HepG2 (cell line): ENCODE data around the gene EYA3. TPM values are rescaled to one million over a fixed set of nuclear protein-coding genes. Genes with fewer than 3 reads are reported as not detected.

Experiments
- ATAC-seq: fragments of 200-7000 bp; cut with Tn5 transposase; 3 replicates; pipeline ENCODE4 v1.9.1; 2020; ENCODE audit warnings: mild to moderate bottlenecking, moderate library complexity
- BruUV-seq: library from RNA; stranded (reverse); fragments of 400-500 nt; replicated peaks from 2 replicates; lab custom pipeline; 2021; lab: Mats Ljungman, UMichigan
- CTCF ChIA-PET: fragments of 300-600 bp; formaldehyde crosslinking; extraction: SDS; loops from one replicate; lab custom pipeline; 2021; ENCODE audit warnings: low total read pairs, inconsistent platforms, low intra/inter-chr PET ratio; lab: Yijun Ruan, JAX
- POLR2A ChIA-PET: fragments of 350-600 bp; sonication (Branson Sonifier 250); formaldehyde crosslinking; loops from one replicate; lab custom pipeline; 2020; ENCODE audit warnings: antibody characterized with exemption, inconsistent platforms; lab: Yijun Ruan, JAX
- DNase-seq: peaks from one replicate; pipeline ENCODE4 v3.0.0-alpha.2; 2015; ENCODE audit warnings: low spot score
- FAIRE-seq: peaks from 3 replicates; lab custom pipeline; 2011; peaks lifted over from hg19 to GRCh38; lab: Jason Lieb, UNC
- H2AFZ ChIP-seq: one replicate; pipeline ENCODE4 v1.6.1; 2011; ENCODE audit warnings: low read length, inconsistent platforms
- H3K27ac ChIP-seq: fragments of 300-600 bp; 3 replicates; pipeline ENCODE4 v1.8.0; 2011; ENCODE audit warnings: mixed run types, mild to moderate bottlenecking, mixed read lengths, low read length, inconsistent platforms; ENCODE audit not compliant: insufficient read depth; ENCODE audit errors: extremely low read length
- H3K27me3 ChIP-seq, 2 experiments: fragments of 200-600 bp in 1 of 2; 2 replicates in 1 of 2; 3 replicates in 1 of 2; pipeline versions ENCODE4 v1.6.0 to v1.8.0; 2011; ENCODE audit warnings: low read length in 2 of 2, mild to moderate bottlenecking in 2 of 2, moderate library complexity in 2 of 2, inconsistent platforms in 1 of 2; ENCODE audit not compliant: insufficient read depth in 2 of 2, control insufficient read depth in 1 of 2
- H3K36me3 ChIP-seq, 2 experiments: fragments of 200-600 bp in 1 of 2; replicated peaks in 1 of 2; 2 replicates in 1 of 2; 3 replicates in 1 of 2; pipeline versions ENCODE4 v1.5.1 to v1.8.0; 2011; ENCODE audit warnings: low read length in 2 of 2, inconsistent platforms in 1 of 2; ENCODE audit not compliant: insufficient read depth in 2 of 2, control insufficient read depth in 1 of 2
- H3K4me1 ChIP-seq: 2 replicates; pipeline ENCODE4 v1.5.1; 2012; ENCODE audit warnings: low read length, inconsistent platforms; ENCODE audit not compliant: insufficient read depth
- H3K4me2 ChIP-seq: 2 replicates; pipeline ENCODE4 v1.6.0; 2011; ENCODE audit warnings: low read depth, low read length, inconsistent platforms
- H3K4me3 ChIP-seq, 3 experiments: fragments of 200-600 bp in 1 of 3; sonication (generic), shearing (Covaris generic) in 1 of 3; replicated peaks in 1 of 3; 2 replicates each; pipeline ENCODE4 v1.5.1; 2011 to 2016; ENCODE audit warnings: low read length in 3 of 3, inconsistent platforms in 2 of 3, low read depth in 2 of 3, mild to moderate bottlenecking in 2 of 3, control low read depth in 1 of 3, mixed read lengths in 1 of 3; ENCODE audit not compliant: insufficient read depth in 1 of 3
- H3K79me2 ChIP-seq: one replicate; pipeline ENCODE4 v1.6.1; 2011; ENCODE audit warnings: low read length, inconsistent platforms; ENCODE audit not compliant: insufficient read depth
- H3K9ac ChIP-seq: 2 replicates; pipeline ENCODE4 v1.6.0; 2011; ENCODE audit warnings: mild to moderate bottlenecking, low read depth, low read length, inconsistent platforms; ENCODE audit not compliant: insufficient read depth
- H3K9me3 ChIP-seq: 2 replicates; pipeline ENCODE4 v1.5.1; 2012; ENCODE audit warnings: mild to moderate bottlenecking, low read length
- H4K20me1 ChIP-seq: 2 replicates; pipeline ENCODE4 v1.6.0; 2011; ENCODE audit warnings: inconsistent platforms, mild to moderate bottlenecking, low read length, moderate library complexity; ENCODE audit not compliant: insufficient read depth
- CHD4 ChIP-seq: fragments of 200-600 bp; sonication (generic); IDR thresholded peaks from 2 replicates; pipeline ENCODE4 v1.7.0; 2017; ENCODE audit warnings: mild to moderate bottlenecking, low read length, borderline replicate concordance
- CSRNP1 ChIP-seq: sonication (generic); formaldehyde crosslinking; IDR thresholded peaks from 2 replicates; pipeline ENCODE4 v1.8.1; 2023; ENCODE audit warnings: mild to moderate bottlenecking, missing genetic modification reagents
- ELF1 ChIP-seq: sonication (generic); formaldehyde crosslinking; IDR thresholded peaks from 2 replicates; pipeline ENCODE4 v1.4.0; 2020; ENCODE audit warnings: missing genetic modification reagents
- HNRNPUL1 ChIP-seq: fragments of 200-400 bp; formaldehyde crosslinking; IDR thresholded peaks from 2 replicates; pipeline ENCODE4 v1.6.1; 2017; ENCODE audit warnings: low read depth, mild to moderate bottlenecking, low read length, moderate library complexity
- NCOA1 ChIP-seq: sonication (generic); formaldehyde crosslinking; IDR thresholded peaks from 2 replicates; pipeline ENCODE4 v1.9.0; 2021; ENCODE audit warnings: missing genetic modification reagents
- PLSCR1 ChIP-seq: sonication (generic); formaldehyde crosslinking; IDR thresholded peaks from 2 replicates; pipeline ENCODE4 v1.5.0; 2020; ENCODE audit warnings: missing genetic modification reagents, mild to moderate bottlenecking, borderline replicate concordance
- POLR2G ChIP-seq: fragments of 200-400 bp; formaldehyde crosslinking; IDR thresholded peaks from 2 replicates; pipeline ENCODE4 v1.6.1; 2018; ENCODE audit warnings: mild to moderate bottlenecking, low read depth, low read length, moderate library complexity
- RAD21 ChIP-seq: fragments of 450-650 bp; formaldehyde crosslinking; IDR thresholded peaks from 2 replicates; pipeline ENCODE4 v1.5.0; 2020; ENCODE audit warnings: mild to moderate bottlenecking
- TEAD3 ChIP-seq: optimal IDR thresholded peaks from 2 replicates; pipeline ENCODE3; 2016; ENCODE audit warnings: borderline replicate concordance
- YEATS2 ChIP-seq: sonication (generic); formaldehyde crosslinking; IDR thresholded peaks from 2 replicates; pipeline ENCODE4 v1.4.0; 2020; ENCODE audit warnings: missing genetic modification reagents, borderline replicate concordance
- ZBTB7B ChIP-seq: sonication (generic); formaldehyde crosslinking; IDR thresholded peaks from 2 replicates; pipeline ENCODE4 v1.4.0; 2020; ENCODE audit warnings: missing genetic modification reagents
- ZMYM4 ChIP-seq: sonication (generic); formaldehyde crosslinking; IDR thresholded peaks from 2 replicates; pipeline ENCODE4 v1.8.1; 2023; ENCODE audit warnings: mild to moderate bottlenecking, missing genetic modification reagents
- ZNF703 ChIP-seq: sonication (generic); formaldehyde crosslinking; IDR thresholded peaks from 2 replicates; pipeline ENCODE4 v1.5.1; 2020; ENCODE audit warnings: missing genetic modification reagents, mild to moderate bottlenecking, moderate library complexity, borderline replicate concordance
- ZNF749 ChIP-seq: sonication (generic); formaldehyde crosslinking; IDR thresholded peaks from 2 replicates; pipeline ENCODE4 v1.8.0; 2022; ENCODE audit warnings: mild to moderate bottlenecking, missing genetic modification reagents, moderate library complexity, borderline replicate concordance
- WGBS: methylation state at CpG from one replicate; pipeline ENCODE4 v1.1.6; 2017; ENCODE audit warnings: low lambda C conversion rate; 5-methylcytosine and 5-hydroxymethylcytosine counted together
- in situ Hi-C: cut with HindIII; loops from 2 replicates; pipeline ENCODE4 v1.10.0; 2017; ENCODE audit warnings: low pct_unique_long_range_greater_than_20kb; ENCODE audit not compliant: extremely low pct_ligation_motif_present
- intact Hi-C: fragments of 100-400 bp; cut with micrococcal nuclease; formaldehyde crosslinking; loops from one replicate; pipeline ENCODE4 v1.10.0; 2022; ENCODE audit not compliant: unreplicated experiment
- polyA plus RNA-seq, 8 experiments: library from polyadenylated mRNA; depleted of rRNA in 3 of 8; stranded (reverse) in 7 of 8; unstranded in 1 of 8; fragments of >200 nt; fragmentation: Illumina TruSeq in 4 of 8; extraction: Trizol in 4 of 8; gene quantifications; 2 replicates each; pipeline versions ENCODE4 v1.2.1 to v1.2.3, GENCODE V29; 2011 to 2016; ENCODE audit warnings: low read depth in 4 of 8, missing spikeins in 1 of 8, mixed read lengths in 1 of 8; ENCODE audit not compliant: insufficient read depth in 1 of 8
- total RNA-seq, 5 experiments: library from RNA; depleted of rRNA; stranded (reverse); fragments of >200 nt; fragmentation: Illumina TruSeq; extraction: Trizol; gene quantifications; 2 replicates each; pipeline ENCODE4 v1.2.3, GENCODE V29; 2016; ENCODE audit warnings: low read depth in 1 of 5

Gene EYA3
- total and polyA plus RNA-seq, 2 of the 13 experiments (the other 11 are each of a cell fraction or from before 2014, with no cell fraction given), result 13.9 to 19.7 TPM

- no peak overlapping the region for H2AFZ ChIP-seq
- H3K9me3 ChIP-seq, result no peaks in the 10 kb centered on the region
- H3K27ac ChIP-seq, result no peak overlapping the region
- no peaks in the 10 kb centered on the region for H3K36me3 ChIP-seq
- peaks cover 29% of the 10 kb centered on the region for H3K4me1 ChIP-seq
- TF ChIP-seq RAD21 (CRISPR knock-in tag) (no peak), CHD4 (no peak), ELF1 (CRISPR knock-in tag) (no peak), ZNF703 (CRISPR knock-in tag) (no peak), ZMYM4 (no peak), NCOA1 (CRISPR knock-in tag) (no peak), HNRNPUL1 (no peak), YEATS2 (CRISPR knock-in tag) (no peak), ZBTB7B (CRISPR knock-in tag) (no peak), TEAD3 (CRISPR knock-in tag) (no peak), ZNF749 (CRISPR knock-in tag) (no peak), POLR2G (no peak), PLSCR1 (CRISPR knock-in tag) (no peak), CSRNP1 (no peak)
- TF ChIP-seq, all 625 proteins: peak for 0
- FAIRE-seq (no peak), DNase-seq (no peak), ATAC-seq (no peak)
- Histone ChIP-seq H3K27me3 (no peaks in the 10 kb centered on the region), H3K79me2 (peaks cover 47% of the 10 kb centered on the region), H4K20me1 (no peaks in the 10 kb centered on the region), H3K4me2 (no peak overlapping the region), H3K9ac (no peak overlapping the region), H3K4me3 (no peak overlapping the region)
- ChIA-PET CTCF (no interaction called here), POLR2A (interaction anchor here (1.8 kb wide), 1 partner anchor 11 kb away, joined by 5 read pairs; no protein-coding TSS in a partner anchor)
- in situ Hi-C loops (no loop called here), intact Hi-C loops (no loop called here)
- 71% methylated on average over 2 of the region's 2 CpGs for WGBS
- no TSS peak for BruUV-seq
Measured at GRCh38 chr1:28067523-28068090, 20.8 kb downstream of the EYA3 start.
